CD4-positive, alpha-beta T cell treated with Interleukin-4 for 4 hours (primary cell): ENCODE results near the gene PLAGL1.

Source experiments
- DNase-seq: peaks from one replicate; pipeline ENCODE4 v3.0.0-alpha.2; 2020

PLAGL1 gene

GRCh38 chr6:144007478-144008119, 460 bp downstream of the PLAGL1 start:
- DNase-seq: no peak

- no peak for DNase-seq
These were observed 1.2 kb downstream of the PLAGL1 start for GRCh38 chr6:144006736-144007477.

- no peak for DNase-seq
These were observed 8.7 kb downstream of the PLAGL1 start for GRCh38 chr6:143999406-143999805.

GRCh38 chr6:143998686-143999085, 9.4 kb downstream of the PLAGL1 start:
- no peak for DNase-seq

- no peak for DNase-seq
These were observed 14.0 kb downstream of the PLAGL1 start for GRCh38 chr6:143993965-143994646.

- no peak for DNase-seq
These were observed 15.8 kb downstream of the PLAGL1 start for GRCh38 chr6:143992285-143992684.

GRCh38 chr6:143986463-143987065, 21.5 kb downstream of the PLAGL1 start:
- DNase-seq: no peak

- no peak for DNase-seq
These were observed 23.4 kb downstream of the PLAGL1 start for GRCh38 chr6:143984666-143985065.

GRCh38 chr6:143982968-143983367, 25.1 kb downstream of the PLAGL1 start:
- DNase-seq: no peak

GRCh38 chr6:143980921-143981320, 27.1 kb downstream of the PLAGL1 start:
- DNase-seq: no peak

GRCh38 chr6:143976806-143977349, 31.2 kb downstream of the PLAGL1 start:
- no peak for DNase-seq

GRCh38 chr6:143974089-143974488, 34.0 kb downstream of the PLAGL1 start:
- no peak for DNase-seq

- DNase-seq: no peak
These were observed 34.7 kb downstream of the PLAGL1 start for GRCh38 chr6:143973097-143973966.

- DNase-seq: no peak
These were observed 36.4 kb downstream of the PLAGL1 start for GRCh38 chr6:143971482-143972205.

GRCh38 chr6:143970456-143971218, 37.4 kb downstream of the PLAGL1 start:
- no peak for DNase-seq

GRCh38 chr6:143969077-143969476, 39.0 kb downstream of the PLAGL1 start:
- DNase-seq: no peak

- DNase-seq: no peak
These were observed 40.2 kb downstream of the PLAGL1 start for GRCh38 chr6:143967706-143968376.

GRCh38 chr6:143966312-143966711, 41.7 kb downstream of the PLAGL1 start:
- DNase-seq: no peak

GRCh38 chr6:143965503-143966171, 42.4 kb downstream of the PLAGL1 start:
- DNase-seq: no peak

GRCh38 chr6:143964674-143965081, 43.4 kb downstream of the PLAGL1 start:
- no peak for DNase-seq
